Loucy (cell line): ENCODE data around the gene ENO4.

Experiments used
- H2AFZ ChIP-seq: fragments of 200-600 bp; sonication (generic); 2 replicates; pipeline ENCODE4 v1.6.0; 2016; ENCODE audit warnings: antibody characterized with exemption, mild to moderate bottlenecking, low read length, moderate library complexity
- H3F3A ChIP-seq: fragments of 200-600 bp; 2 replicates; pipeline ENCODE4 v1.6.0; 2016; ENCODE audit warnings: antibody characterized with exemption, low read depth, mild to moderate bottlenecking
- H3K27me3 ChIP-seq: fragments of 200-600 bp; sonication (generic); 2 replicates; pipeline ENCODE4 v1.6.1; 2014; ENCODE audit warnings: low read length, mild to moderate bottlenecking; ENCODE audit not compliant: insufficient read depth, poor library complexity, severe bottlenecking
- H3K36me3 ChIP-seq: fragments of 200-600 bp; sonication (generic); 2 replicates; pipeline ENCODE4 v1.6.1; 2016; ENCODE audit warnings: low read length; ENCODE audit not compliant: insufficient read depth
- H3K4me1 ChIP-seq: fragments of 200-600 bp; sonication (generic); 2 replicates; pipeline ENCODE4 v1.5.1; 2014; ENCODE audit warnings: low read length, mild to moderate bottlenecking; ENCODE audit not compliant: insufficient read depth, poor library complexity, severe bottlenecking
- H3K4me2 ChIP-seq: fragments of 200-600 bp; sonication (generic); 2 replicates; pipeline ENCODE4 v1.6.0; 2014; ENCODE audit warnings: antibody characterized with exemption, low read length, low read depth, mild to moderate bottlenecking; ENCODE audit not compliant: poor library complexity, severe bottlenecking
- H3K4me3 ChIP-seq: fragments of 200-600 bp; sonication (generic); 2 replicates; pipeline ENCODE4 v1.5.1; 2014; ENCODE audit warnings: low read length, mild to moderate bottlenecking, mixed read lengths; ENCODE audit not compliant: poor library complexity, severe bottlenecking
- H3K79me2 ChIP-seq: fragments of 200-600 bp; sonication (generic); 2 replicates; pipeline ENCODE4 v1.6.1; 2014; ENCODE audit warnings: low read length; ENCODE audit not compliant: insufficient read depth
- H3K9ac ChIP-seq: fragments of 200-600 bp; sonication (generic); 2 replicates; pipeline ENCODE4 v1.6.0; 2014; ENCODE audit warnings: mild to moderate bottlenecking, low read depth, low read length, moderate library complexity; ENCODE audit not compliant: poor library complexity, severe bottlenecking
- H3K9me2 ChIP-seq: fragments of 200-600 bp; sonication (generic); replicated peaks from 2 replicates; pipeline ENCODE4 v1.6.1; 2016; ENCODE audit warnings: low read depth, low read length, mixed read lengths
- H3K9me3 ChIP-seq: fragments of 200-600 bp; sonication (generic); 2 replicates; pipeline ENCODE4 v1.6.1; 2014; ENCODE audit warnings: mild to moderate bottlenecking, antibody characterized with exemption, low read length, low read depth; ENCODE audit not compliant: insufficient read depth
- H4K20me1 ChIP-seq: fragments of 200-600 bp; sonication (generic); 2 replicates; pipeline ENCODE4 v1.6.0; 2014; ENCODE audit warnings: antibody characterized with exemption, low read length, mild to moderate bottlenecking; ENCODE audit not compliant: insufficient read depth, poor library complexity, severe bottlenecking
- CTCF ChIP-seq: fragments of 200-600 bp; sonication (generic); conservative IDR thresholded peaks from 2 replicates; pipeline ENCODE4 v1.5.1; 2014; ENCODE audit warnings: mild to moderate bottlenecking, antibody characterized with exemption, low read length
- EZH2phosphoT487 ChIP-seq: fragments of 200-600 bp; IDR thresholded peaks from 2 replicates; pipeline ENCODE4 v1.6.1; 2018; ENCODE audit warnings: antibody characterized with exemption, mild to moderate bottlenecking, moderate library complexity, borderline replicate concordance

The ENO4 gene

GRCh38 chr10:116831790-116832189 is 17.5 kb upstream of the ENO4 start:
- no peak overlapping the region for H3K4me2 ChIP-seq
- no peak overlapping the region for H3K4me3 ChIP-seq
- H3F3A ChIP-seq: no peaks in the 10 kb centered on the region
- H3K27me3 ChIP-seq: no peaks in the 10 kb centered on the region
- no peak overlapping the region for H3K9ac ChIP-seq
- H3K4me1 ChIP-seq: no peaks in the 10 kb centered on the region
- TF ChIP-seq EZH2phosphoT487: no peak
- no peak for TF ChIP-seq CTCF
- H3K9me2 ChIP-seq: no peaks in the 10 kb centered on the region
- no peaks in the 10 kb centered on the region for H3K9me3 ChIP-seq
- no peaks in the 10 kb centered on the region for H3K79me2 ChIP-seq
- no peaks in the 10 kb centered on the region for H3K36me3 ChIP-seq
- H4K20me1 ChIP-seq: no peaks in the 10 kb centered on the region
- H2AFZ ChIP-seq: no peak overlapping the region

- Histone ChIP-seq H3K4me3 (no peak overlapping the region), H3K9me2 (no peaks in the 10 kb centered on the region), H2AFZ (no peak overlapping the region), H3K4me2 (no peak overlapping the region), H3K9me3 (no peaks in the 10 kb centered on the region), H3K4me1 (no peaks in the 10 kb centered on the region), H3K9ac (no peak overlapping the region), H3K79me2 (no peaks in the 10 kb centered on the region), H4K20me1 (no peaks in the 10 kb centered on the region), H3K36me3 (no peaks in the 10 kb centered on the region), H3F3A (no peaks in the 10 kb centered on the region), H3K27me3 (no peaks in the 10 kb centered on the region)
- TF ChIP-seq EZH2phosphoT487: no peak
- TF ChIP-seq CTCF: no peak
These were observed 15.0 kb upstream of the ENO4 start for GRCh38 chr10:116833986-116834985.

- Histone ChIP-seq H3K9ac (no peak overlapping the region), H3K27me3 (no peaks in the 10 kb centered on the region), H3K4me3 (no peak overlapping the region), H3F3A (no peaks in the 10 kb centered on the region), H4K20me1 (no peaks in the 10 kb centered on the region), H3K36me3 (no peaks in the 10 kb centered on the region), H3K79me2 (no peaks in the 10 kb centered on the region), H3K4me1 (no peaks in the 10 kb centered on the region), H3K9me3 (no peaks in the 10 kb centered on the region), H3K4me2 (no peak overlapping the region), H2AFZ (no peak overlapping the region), H3K9me2 (no peaks in the 10 kb centered on the region)
- no peak for TF ChIP-seq CTCF
- TF ChIP-seq EZH2phosphoT487: no peak
These were observed 13.6 kb upstream of the ENO4 start for GRCh38 chr10:116835658-116836057.
